ENCODE results near the gene TWIST2.

TWIST2 gene

DNA sequence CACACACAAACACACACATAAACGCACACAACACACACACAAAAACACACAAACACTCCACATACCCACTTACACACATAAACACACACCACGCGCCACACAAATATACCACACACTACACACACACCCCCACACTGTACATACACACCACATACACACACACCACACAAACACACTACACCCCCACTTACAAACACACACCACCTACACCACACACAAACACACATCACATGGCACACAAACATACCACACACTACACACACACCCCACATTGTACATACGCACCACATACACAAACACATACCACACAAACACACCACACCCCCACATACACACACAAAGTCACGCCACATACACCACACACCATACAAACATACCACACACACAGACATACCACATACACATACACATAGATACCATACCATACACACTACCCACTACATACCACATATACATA lies 59.9 kb downstream of the TWIST2 start:
- no peak for FAIRE-seq

GRCh38 chr2:238908960-238909951 lies 61.4 kb downstream of the TWIST2 start:
- no peak for FAIRE-seq

DNA sequence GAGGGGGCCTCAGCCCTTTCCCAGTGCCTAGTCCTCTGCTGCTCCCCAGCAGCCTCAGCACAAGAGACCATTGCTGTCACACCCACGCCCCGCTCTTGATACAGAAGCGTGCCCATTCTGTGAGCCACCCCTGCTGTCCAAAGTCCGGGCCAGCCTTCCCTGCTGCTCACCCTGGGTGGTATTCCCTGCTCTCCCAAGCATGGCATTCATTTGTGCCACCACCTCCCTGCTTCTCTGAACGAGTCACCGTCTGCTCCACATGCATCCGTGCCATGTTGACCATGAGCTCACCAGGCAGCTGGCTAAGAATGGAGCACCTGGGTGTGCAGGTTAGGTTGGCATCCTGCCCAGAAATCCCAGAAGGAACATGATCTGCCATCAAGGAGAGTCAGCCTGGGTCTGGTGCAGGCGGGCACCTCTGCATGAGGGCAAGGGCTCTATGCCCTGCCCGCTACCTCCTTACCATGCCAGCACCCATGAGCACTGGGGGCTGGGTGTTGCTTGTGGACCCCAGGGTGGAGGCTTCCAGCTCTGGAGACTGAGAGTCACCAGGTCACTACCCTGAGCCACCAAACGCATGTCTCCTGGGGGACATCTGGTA lies 63.0 kb downstream of the TWIST2 start:
- no peak for FAIRE-seq

DNA sequence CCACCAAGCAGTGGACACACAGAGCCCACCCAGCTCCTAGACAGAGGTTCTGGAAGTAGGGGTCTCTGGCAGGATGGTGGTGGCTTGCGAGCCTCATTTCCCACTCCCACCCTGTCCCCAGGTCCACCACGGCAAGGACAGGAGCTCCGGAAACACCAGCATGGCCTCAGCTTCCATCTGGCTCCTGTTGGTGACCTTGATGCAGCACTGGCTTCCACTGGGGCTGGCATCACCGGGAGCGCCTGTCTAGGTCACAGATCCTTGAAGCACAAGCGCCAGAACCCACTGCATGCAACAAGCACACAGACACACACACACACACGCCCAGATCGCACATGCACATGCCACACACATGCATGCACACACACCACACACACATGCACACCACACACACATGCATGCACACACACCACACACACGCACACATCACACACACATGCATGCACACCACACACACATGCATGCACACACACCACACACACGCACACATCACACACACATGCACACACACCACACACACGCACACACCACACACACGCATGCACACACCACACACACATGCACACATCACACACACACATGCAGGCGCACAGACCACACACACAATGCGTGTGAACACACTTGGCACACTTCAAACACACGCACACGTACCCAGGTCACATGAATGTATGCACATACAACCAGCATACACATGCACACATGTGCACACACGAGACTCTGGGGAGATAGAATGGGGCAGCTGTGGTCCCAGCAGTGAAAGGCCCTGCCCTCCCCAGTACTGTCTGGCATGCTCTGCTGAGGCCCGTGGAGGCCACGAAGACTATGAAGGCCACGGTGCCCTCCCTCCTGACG lies 63.7 kb downstream of the TWIST2 start:
- FAIRE-seq = no peak

GRCh38 chr2:238912228-238912915 lies 64.5 kb downstream of the TWIST2 start:
- no peak for FAIRE-seq

- FAIRE-seq = no peak
Measured at GRCh38 chr2:238912916-238913875, 65.3 kb downstream of the TWIST2 start.

DNA sequence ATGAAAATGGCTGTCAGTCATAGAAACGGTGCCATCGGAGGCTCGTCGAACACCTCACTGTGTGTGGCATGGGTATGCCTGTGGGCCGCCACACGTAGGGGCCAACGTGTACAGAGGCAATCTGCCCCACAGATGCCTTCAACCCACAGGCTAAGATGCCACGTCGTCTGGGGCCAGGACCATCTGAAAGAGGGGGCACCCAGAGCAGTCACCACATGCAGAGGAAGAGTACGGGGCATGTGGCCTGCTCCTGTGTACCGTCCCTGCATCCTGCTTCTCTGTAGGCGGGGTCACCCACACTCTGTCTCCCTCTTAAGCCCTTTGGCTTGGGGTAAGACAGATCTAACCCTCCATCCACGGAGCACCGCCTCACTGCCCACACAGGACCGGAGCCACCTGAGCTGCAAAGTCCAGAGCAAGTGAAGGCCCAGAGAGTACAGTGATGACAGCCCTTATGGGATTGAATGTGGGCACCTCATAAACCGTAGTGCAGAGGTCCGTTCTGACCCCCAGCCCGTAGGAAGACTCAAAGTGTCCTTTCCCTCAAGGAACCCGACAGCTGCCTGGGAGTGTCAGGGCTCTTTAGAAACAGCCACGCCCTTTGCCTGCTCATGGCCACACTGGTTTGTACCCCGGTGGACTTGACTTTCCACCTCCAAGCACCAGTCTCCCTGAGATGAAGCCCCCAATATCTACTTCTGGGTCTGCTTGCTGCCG lies 66.2 kb downstream of the TWIST2 start:
- no peak for FAIRE-seq

DNA sequence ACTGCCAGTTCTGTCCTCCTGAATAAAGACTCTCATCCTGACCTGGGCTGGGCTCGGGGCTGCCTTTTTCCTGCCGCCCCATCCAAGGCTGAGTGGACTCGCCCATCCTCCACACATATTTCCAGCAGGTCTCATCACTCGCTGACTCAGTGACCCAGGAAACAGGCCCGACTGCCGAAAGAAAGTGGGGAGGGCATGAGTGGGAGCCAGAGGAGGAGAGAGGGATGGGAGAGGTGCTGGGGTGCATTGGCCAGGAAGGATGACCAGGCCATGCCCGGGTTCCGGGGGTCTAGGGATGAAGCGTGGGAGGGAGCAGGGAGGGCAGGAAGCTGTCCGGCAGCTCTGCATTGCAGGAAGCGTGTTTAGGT lies 66.7 kb downstream of the TWIST2 start:
- no peak for FAIRE-seq

GRCh38 chr2:238915196-238915595 lies 67.3 kb downstream of the TWIST2 start:
- no peak for FAIRE-seq

DNA sequence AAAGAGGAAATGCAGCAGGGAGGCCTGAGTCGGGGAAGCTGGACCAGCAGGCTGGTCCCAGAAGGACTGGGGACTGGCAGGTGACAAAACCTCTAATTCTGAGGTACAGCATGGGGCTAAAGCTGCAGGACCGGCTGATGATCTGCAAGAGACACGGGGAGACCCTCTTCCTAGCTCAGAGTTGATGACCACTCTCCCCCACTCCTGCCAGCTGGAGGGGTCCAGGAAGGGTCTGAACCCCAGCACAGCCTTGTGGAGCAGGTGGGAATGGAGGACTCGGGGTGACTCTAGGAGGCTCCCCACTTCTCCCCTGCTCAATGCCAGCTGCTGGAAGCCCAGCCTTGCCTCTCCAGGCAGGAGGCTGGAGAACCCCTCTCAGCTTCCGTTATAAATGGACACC lies 67.7 kb downstream of the TWIST2 start:
- FAIRE-seq = no peak

- no peak for FAIRE-seq
Measured at GRCh38 chr2:238916176-238916874, 68.4 kb downstream of the TWIST2 start.

DNA sequence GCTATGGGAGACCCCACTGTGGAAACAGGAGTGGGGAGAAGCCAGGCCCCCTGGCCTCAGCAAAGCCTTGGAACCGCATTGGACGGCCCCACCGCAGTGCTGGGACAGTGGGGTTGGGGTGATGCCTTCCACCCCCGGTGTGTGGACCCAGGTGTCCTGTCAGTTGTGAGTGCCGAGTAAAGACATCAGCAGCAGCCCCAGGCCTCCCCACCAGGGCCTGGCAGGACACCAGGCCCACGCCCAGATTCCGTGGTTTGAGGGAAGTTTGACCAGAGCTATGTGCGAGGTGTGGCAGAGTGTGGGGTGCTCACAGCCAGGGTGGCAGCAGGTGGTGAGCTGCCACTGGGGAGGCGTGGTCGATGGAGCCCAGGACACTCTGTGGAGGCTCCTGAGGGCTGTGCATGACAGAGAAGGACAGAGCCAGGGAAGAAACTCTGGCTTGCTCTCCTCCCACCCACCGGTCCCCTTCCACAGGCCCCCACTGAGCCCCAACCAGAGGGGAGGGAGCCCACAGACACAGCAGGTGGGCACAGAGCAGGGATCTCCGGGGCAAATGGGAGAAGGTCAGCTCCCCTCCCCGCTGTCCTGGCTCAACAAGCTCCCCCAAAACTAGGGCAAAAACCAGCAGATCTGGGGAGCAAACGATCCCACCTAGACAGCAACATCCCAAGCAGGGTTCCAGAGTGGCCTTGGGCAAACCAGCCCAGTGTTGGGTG lies 69.1 kb downstream of the TWIST2 start:
- FAIRE-seq = no peak

GRCh38 chr2:238919307-238919706 lies 71.4 kb downstream of the TWIST2 start:
- no peak for FAIRE-seq

DNA sequence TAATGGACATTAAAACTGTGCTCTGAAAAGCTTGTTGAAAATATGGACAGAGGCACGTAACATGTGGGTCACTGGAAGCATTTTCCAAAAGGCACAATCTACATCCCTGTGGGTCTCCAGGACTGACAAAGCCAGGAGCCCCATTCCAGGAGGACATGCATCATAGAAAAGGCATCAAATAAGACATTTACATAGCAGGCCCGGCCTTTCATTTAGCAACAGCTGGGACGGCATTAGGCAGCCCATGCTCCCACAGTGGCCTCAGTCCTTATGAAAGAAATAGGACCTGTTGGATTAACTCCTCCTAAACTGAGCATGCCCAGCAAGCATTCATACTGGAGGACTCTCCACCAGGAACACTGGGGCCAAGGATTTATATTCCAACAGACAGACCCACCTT lies 72.2 kb downstream of the TWIST2 start:
- no peak for FAIRE-seq

DNA sequence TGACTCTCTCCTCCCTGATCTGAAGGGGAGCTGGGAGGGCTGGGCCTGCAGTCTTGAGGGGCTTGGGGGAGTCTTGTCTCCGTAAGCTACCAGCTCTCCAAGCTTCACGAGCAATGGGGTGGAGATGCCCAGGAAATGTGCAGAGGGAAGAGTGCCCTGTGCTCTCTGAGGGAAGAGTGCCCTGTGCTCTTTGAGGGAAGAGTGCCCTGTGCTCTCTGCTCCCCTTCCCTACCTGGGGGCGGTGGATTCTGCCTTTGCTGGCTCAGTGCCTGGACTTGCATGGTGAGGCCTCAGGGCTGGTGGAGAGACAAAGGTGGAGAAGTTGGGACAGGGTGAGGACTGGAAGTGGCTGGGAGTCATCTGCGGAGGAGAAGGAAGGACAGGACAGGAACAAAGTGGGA lies 72.7 kb downstream of the TWIST2 start:
- no peak for FAIRE-seq

GRCh38 chr2:238921259-238921658 lies 73.4 kb downstream of the TWIST2 start:
- no peak for FAIRE-seq

DNA sequence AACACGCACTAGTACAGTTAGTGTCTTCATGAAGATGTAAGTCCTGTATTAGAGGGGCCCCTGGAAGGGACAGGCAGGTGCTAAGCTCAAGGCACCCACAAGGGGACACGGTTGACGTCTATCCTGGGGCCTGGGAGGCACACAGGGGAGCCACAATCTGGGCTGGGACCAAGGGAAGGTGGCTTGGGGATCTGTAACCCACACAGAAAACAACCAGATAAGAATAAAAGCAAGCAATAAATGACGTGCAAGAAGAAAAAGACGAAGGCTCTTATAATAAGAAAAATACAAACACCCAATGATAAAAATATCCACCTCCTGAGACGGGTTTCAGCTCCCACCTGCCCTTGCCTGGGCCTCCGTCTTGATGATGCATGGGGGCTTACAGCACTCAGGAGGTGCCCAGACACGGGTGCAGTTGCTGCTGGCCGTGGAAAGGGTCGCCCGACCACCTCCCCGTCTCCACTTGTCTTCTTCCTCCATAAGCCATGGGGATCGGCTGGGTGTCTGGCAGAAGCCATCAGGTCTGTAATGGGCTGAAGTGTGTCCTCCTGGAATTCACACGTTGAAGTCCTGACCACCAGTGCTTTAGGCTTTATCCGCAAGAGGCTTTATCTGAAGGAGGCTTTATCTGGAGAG lies 73.9 kb downstream of the TWIST2 start:
- no peak for FAIRE-seq

DNA sequence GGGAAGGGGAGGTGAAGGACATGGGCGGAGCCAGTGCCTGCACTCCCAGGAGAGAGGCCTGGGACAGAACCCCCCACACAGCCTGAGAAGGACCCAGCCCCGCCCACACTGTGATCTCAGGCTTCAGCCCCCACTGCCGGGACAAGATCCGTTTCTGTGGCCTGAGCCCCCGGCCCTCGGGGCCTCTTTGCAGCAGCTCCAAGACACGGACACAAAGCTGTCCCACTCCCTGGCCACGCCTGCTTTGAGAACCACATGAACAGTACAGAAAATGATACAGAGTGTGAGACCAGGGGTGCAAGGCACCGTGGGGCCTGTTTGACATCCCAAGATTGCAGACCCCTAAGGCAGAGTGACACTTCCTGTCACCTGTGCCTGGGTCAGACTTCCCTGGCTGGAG lies 74.5 kb downstream of the TWIST2 start:
- no peak for FAIRE-seq

DNA sequence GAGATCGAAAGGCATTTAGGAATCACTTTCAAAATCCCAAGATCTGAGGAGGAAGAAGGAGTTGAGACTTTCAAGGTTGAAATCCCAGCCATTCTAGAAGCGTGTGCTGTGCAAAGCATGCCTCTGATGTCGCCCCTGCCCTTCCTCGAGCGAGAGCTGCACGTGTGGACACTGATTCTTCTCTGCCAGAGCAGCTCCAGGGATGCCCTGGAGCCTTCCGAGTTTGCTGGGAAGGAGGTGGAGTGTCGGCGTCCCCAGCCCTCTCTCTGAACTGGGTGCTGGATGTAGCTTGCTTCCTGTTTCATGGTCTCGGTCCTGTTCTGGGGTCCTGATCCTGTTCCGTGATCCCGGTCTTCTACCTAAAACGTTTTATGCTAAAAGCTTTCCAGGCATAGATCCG lies 76.1 kb downstream of the TWIST2 start:
- FAIRE-seq = no peak
